GM12878 (cell line): ENCODE data around the gene OR10H3.

Experiments used
- BRCA1 ChIP-seq: IDR thresholded peaks from 2 replicates; pipeline ENCODE4 v1.6.1; 2011; ENCODE audit warnings: low read depth, low read length, improper control_type of control experiment
- NFIC ChIP-seq: IDR thresholded peaks from 2 replicates; pipeline ENCODE4 v1.6.1; 2012; ENCODE audit warnings: low read depth, mild to moderate bottlenecking, inconsistent platforms, low read length, moderate library complexity
- RFX5 ChIP-seq: IDR thresholded peaks from 2 replicates; pipeline ENCODE4 v1.6.1; 2011; ENCODE audit warnings: low read depth, low read length, improper control_type of control experiment
- SPI1 ChIP-seq: IDR thresholded peaks from 2 replicates; pipeline ENCODE4 v1.6.1; 2011; ENCODE audit warnings: low read depth, mild to moderate bottlenecking, low read length, moderate library complexity, borderline replicate concordance; ENCODE audit not compliant: insufficient read depth
- TF ChIP-seq, protein P1 (sequence below): IDR thresholded peaks from 2 replicates; pipeline ENCODE4 v1.6.1; 2012; ENCODE audit warnings: mild to moderate bottlenecking, low read depth, low read length

DNA sequence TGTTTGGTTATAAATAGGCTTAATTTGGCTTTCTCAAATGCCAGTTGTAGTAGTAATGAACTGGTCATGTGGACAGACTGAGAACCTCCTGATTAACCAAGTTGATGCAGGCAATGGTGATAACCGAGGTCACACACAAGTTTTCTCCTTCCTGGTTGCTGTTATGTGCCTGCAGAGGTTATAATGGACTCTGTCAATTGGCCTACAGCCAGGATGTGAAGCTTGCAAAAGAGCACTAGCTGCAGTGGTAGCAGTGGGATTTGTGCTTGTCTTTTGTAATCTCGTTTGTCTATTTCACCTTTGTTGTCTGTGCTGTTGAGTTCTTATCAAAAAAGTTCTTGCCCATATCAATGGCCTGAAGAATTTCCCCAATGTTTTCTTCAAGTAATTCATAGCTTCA is 20.6 kb downstream of the OR10H3 start:
- TF ChIP-seq RFX5 (no peak), BRCA1 (no peak), SPI1 (no peak), NFIC (no peak)
- TF ChIP-seq, protein P1, sequence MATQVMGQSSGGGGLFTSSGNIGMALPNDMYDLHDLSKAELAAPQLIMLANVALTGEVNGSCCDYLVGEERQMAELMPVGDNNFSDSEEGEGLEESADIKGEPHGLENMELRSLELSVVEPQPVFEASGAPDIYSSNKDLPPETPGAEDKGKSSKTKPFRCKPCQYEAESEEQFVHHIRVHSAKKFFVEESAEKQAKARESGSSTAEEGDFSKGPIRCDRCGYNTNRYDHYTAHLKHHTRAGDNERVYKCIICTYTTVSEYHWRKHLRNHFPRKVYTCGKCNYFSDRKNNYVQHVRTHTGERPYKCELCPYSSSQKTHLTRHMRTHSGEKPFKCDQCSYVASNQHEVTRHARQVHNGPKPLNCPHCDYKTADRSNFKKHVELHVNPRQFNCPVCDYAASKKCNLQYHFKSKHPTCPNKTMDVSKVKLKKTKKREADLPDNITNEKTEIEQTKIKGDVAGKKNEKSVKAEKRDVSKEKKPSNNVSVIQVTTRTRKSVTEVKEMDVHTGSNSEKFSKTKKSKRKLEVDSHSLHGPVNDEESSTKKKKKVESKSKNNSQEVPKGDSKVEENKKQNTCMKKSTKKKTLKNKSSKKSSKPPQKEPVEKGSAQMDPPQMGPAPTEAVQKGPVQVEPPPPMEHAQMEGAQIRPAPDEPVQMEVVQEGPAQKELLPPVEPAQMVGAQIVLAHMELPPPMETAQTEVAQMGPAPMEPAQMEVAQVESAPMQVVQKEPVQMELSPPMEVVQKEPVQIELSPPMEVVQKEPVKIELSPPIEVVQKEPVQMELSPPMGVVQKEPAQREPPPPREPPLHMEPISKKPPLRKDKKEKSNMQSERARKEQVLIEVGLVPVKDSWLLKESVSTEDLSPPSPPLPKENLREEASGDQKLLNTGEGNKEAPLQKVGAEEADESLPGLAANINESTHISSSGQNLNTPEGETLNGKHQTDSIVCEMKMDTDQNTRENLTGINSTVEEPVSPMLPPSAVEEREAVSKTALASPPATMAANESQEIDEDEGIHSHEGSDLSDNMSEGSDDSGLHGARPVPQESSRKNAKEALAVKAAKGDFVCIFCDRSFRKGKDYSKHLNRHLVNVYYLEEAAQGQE = no peak
